HL-60/S4 treated with retinoic acid at 250 ng/mL for 4 days and 3 days (cell line): ENCODE results near the gene DUOX1.

Source experiments
- in situ Hi-C: fragments of 300-500 bp; cut with MboI; formaldehyde crosslinking; loops from 2 replicates; pipeline ENCODE4 v1.7.0; 2022; ENCODE audit warnings: low sequenced_read_pairs

Gene DUOX1

GRCh38 chr15:45165536-45165935, 35.7 kb downstream of the DUOX1 start:
- in situ Hi-C loops, result no loop called here

GRCh38 chr15:45166834-45167630, 37.2 kb downstream of the DUOX1 start:
- in situ Hi-C loops, result no loop called here

- in situ Hi-C loops, result no loop called here
Observed at GRCh38 chr15:45167631-45168205, 37.9 kb downstream of the DUOX1 start.

GRCh38 chr15:45168286-45168685, 38.5 kb downstream of the DUOX1 start:
- in situ Hi-C loops, result no loop called here

GRCh38 chr15:45168751-45169551, 39.2 kb downstream of the DUOX1 start:
- in situ Hi-C loops, result no loop called here

GRCh38 chr15:45169608-45170480, 40.0 kb downstream of the DUOX1 start:
- in situ Hi-C loops, result no loop called here

- in situ Hi-C loops, result no loop called here
Observed at GRCh38 chr15:45171912-45172311, 42.1 kb downstream of the DUOX1 start.

- in situ Hi-C loops, result no loop called here
Observed at GRCh38 chr15:45174069-45174468, 44.3 kb downstream of the DUOX1 start.

GRCh38 chr15:45174577-45174976, 44.8 kb downstream of the DUOX1 start:
- in situ Hi-C loops, result no loop called here

- in situ Hi-C loops, result no loop called here
Observed at GRCh38 chr15:45177285-45177684, 47.5 kb downstream of the DUOX1 start.

GRCh38 chr15:45179221-45179985, 49.6 kb downstream of the DUOX1 start:
- in situ Hi-C loops, result no loop called here

GRCh38 chr15:45180201-45180600, 50.4 kb downstream of the DUOX1 start:
- in situ Hi-C loops, result no loop called here

GRCh38 chr15:45180648-45181436, 51.0 kb downstream of the DUOX1 start:
- in situ Hi-C loops, result no loop called here

GRCh38 chr15:45181491-45182285, 51.9 kb downstream of the DUOX1 start:
- in situ Hi-C loops, result no loop called here

- in situ Hi-C loops, result no loop called here
Observed at GRCh38 chr15:45182996-45183395, 53.2 kb downstream of the DUOX1 start.

GRCh38 chr15:45183511-45183910, 53.7 kb downstream of the DUOX1 start:
- in situ Hi-C loops, result no loop called here

GRCh38 chr15:45184562-45185041, 54.8 kb downstream of the DUOX1 start:
- in situ Hi-C loops, result no loop called here

GRCh38 chr15:45185069-45185779, 55.4 kb downstream of the DUOX1 start:
- in situ Hi-C loops, result no loop called here
